Vagina (tissue), 2 donors: ENCODE data around the gene CASP10.

Experiments used
- CTCF ChIP-seq, 3 experiments: fragments of 450-650 bp in 2 of 3; fragments of 200-600 bp in 1 of 3; sonication (generic) in 1 of 3; IDR thresholded peaks; one replicate each; pipeline ENCODE4 v1.5.1; 2017 to 2019; ENCODE audit warnings: antibody characterized with exemption in 3 of 3, mild to moderate bottlenecking in 2 of 3, moderate library complexity in 2 of 3
- POLR2A ChIP-seq, 2 donors: fragments of 450-650 bp; IDR thresholded peaks; one replicate each; pipeline ENCODE4 v1.6.1; 2017; ENCODE audit warnings: antibody characterized with exemption in 2 of 2, mild to moderate bottlenecking in 2 of 2, moderate library complexity in 2 of 2

GRCh38 chr2:201154615-201155399 lies 28.1 kb upstream of the CASP10 start:
- TF ChIP-seq CTCF (IDR thresholded peaks at IDR 0.05) (no peak), POLR2A (IDR thresholded peaks at IDR 0.05) (no peak)
